HAP-1 (cell line): ENCODE data around the gene HINFP.

Source experiments
- DNase-seq, 2 experiments: peaks; one replicate each; pipeline ENCODE4 v3.0.0-alpha.2; 2016 to 2020; ENCODE audit warnings: low spot score in 2 of 2
- H3K27me3 ChIP-seq: fragments of 250-450 bp; sonication (Bioruptor Pico); 2 replicates; pipeline ENCODE4 v1.5.1; 2020; ENCODE audit warnings: low read depth, mild to moderate bottlenecking, moderate library complexity
- H3K36me3 ChIP-seq: fragments of 250-450 bp; sonication (Bioruptor Pico); replicated peaks from 2 replicates; pipeline ENCODE4 v1.5.1; 2020; ENCODE audit warnings: mild to moderate bottlenecking
- H3K4me1 ChIP-seq: fragments of 250-450 bp; sonication (Bioruptor Pico); 2 replicates; pipeline ENCODE4 v1.5.1; 2020; ENCODE audit warnings: mild to moderate bottlenecking
- H3K4me3 ChIP-seq: fragments of 250-450 bp; sonication (Bioruptor Pico); 2 replicates; pipeline ENCODE4 v1.5.1; 2020; ENCODE audit warnings: mild to moderate bottlenecking, moderate library complexity
- H3K9me3 ChIP-seq: fragments of 250-450 bp; sonication (Bioruptor Pico); 2 replicates; pipeline ENCODE4 v1.5.1; 2020; ENCODE audit warnings: mild to moderate bottlenecking, moderate library complexity
- in situ Hi-C: fragments of 300-500 bp; cut with MboI; formaldehyde crosslinking; loops from 3 replicates; pipeline ENCODE4 v1.14.3; 2020; ENCODE audit warnings: low sequenced_read_pairs, inconsistent platforms, mixed read lengths

The HINFP gene

DNA sequence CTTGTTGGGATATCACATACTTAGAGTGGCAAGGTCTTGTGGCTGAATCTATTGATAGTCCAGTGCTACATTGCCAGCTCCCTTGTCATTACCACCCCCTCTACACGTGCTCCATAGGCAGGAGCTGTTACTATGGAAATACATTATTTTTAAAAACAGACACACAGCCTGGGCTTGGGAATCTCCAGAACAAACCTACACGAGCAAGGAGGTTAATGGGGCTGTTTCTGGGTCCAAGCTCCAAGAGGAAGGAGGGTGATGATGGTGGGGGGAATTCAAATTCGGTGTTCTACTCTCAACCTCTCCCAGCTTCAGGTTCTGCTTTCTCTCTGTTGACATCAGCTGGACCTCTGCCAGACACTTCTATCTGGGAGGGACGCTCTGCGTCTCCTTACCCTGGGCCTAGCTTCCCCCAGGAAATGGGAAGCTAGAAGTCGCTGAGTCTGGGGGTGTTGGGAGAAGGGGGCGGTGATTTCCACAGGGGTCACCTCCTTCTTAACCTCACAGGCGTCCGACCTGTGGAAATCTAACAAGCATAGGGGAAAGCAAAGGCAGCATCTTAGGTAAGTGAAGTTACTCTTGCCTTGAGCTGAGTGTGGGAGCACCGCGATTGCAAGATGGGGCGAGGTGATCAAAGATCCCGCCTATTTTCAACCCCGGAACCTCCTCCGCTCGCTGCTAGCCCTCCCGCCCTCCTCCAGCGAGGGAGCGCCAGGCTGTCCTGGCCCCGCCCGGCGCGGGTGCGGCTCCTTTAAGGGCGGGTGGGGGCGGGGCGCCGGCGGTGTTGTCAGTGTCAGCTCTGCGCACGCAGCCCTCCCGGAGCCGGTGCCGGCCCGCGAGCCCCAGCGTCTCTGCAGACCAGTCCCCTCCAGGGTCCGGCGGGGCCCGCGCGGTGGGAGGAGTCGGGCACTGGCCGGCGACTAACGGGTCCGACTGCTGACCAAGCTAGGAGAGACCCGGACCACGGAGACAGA, 14.5 kb upstream of the HINFP start, which contains the start of gene C2CD2L:
TSS of gene C2CD2L (plus strand) at position 781 of the 974 bp plus-strand sequence. CDS start 398 bp downstream, outside the sequence.
- in situ Hi-C loops: no loop called here
- Histone ChIP-seq H3K4me3 (peak within 1 kb of the TSS; percentile 73), H3K9me3 (no peaks in the 10 kb centered on the region), H3K4me1 (peaks cover 21% of the 10 kb centered on the region), H3K36me3 (peaks cover 8% of the 10 kb centered on the region), H3K27me3 (no peaks in the 10 kb centered on the region)
- peak; percentile 91 to 92 for DNase-seq

DNA sequence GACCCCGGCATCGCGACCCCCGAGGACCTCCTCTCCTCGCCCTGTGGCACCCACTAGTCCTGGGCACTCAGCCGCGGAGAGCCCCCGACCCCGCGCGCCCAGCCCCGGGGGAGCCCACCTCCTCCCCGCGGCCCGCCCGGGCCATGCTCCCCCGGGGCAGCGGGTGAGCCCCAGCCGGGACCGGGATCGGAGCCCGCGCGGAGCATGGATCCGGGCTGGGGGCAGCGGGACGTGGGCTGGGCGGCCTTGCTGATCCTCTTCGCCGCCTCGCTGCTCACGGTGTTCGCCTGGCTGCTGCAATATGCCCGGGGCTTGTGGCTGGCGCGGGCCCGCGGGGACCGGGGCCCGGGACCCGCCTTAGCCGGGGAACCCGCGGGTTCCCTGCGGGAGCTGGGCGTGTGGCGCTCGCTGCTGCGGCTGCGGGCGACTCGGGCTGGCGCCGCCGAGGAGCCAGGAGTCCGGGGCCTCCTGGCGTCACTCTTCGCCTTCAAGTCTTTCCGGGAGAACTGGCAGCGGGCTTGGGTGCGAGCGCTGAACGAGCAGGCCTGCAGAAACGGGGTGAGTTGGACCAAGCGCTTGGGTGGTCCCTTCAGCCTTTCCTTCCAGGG, 13.7 kb upstream of the HINFP start:
- Histone ChIP-seq H3K27me3 (no peaks in the 10 kb centered on the region), H3K36me3 (peaks cover 12% of the 10 kb centered on the region), H3K4me1 (peaks cover 21% of the 10 kb centered on the region), H3K4me3 (peak overlapping the region; percentile 73), H3K9me3 (no peaks in the 10 kb centered on the region)
- DNase-seq: no peak
- in situ Hi-C loops: no loop called here

DNA sequence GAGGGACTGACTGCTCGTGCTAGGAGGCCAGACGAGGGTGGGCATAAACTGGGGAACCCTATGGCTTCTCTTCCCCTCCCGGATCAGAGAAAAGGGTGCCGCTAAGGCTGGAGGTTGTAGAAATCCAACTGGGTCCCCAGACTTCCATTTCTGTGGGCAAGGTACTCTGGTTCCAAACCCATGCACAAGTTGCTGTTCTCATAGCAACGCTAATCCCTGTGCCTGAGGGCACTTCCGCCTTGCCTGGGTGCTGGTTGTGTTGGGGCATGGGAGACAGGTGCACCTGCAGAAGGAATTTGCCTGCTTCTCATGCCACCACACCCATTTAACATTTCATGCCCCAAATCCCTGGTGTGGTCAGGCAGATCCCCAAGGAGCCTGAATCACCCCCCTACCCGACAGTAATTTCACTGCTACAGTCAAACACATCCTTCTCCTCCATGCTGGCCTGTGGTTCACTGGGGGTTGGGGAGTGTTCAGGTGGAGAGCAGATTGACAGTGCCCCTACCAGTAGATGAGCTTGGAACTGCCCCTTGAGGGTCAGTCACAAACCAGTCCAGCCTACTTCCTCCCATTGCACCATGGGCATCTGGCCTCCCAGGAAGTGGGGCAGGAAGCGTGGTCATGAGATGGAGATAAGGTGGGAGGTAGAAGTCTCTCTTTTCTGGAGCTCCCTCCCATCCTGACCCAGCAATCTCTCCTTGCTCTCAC, 13.1 kb upstream of the HINFP start:
- Histone ChIP-seq H3K4me1 (peaks cover 16% of the 10 kb centered on the region), H3K27me3 (no peaks in the 10 kb centered on the region), H3K4me3 (peak overlapping the region; percentile 73), H3K9me3 (no peaks in the 10 kb centered on the region), H3K36me3 (peaks cover 14% of the 10 kb centered on the region)
- in situ Hi-C loops: no loop called here
- peak; percentile 65 to 84 for DNase-seq

DNA sequence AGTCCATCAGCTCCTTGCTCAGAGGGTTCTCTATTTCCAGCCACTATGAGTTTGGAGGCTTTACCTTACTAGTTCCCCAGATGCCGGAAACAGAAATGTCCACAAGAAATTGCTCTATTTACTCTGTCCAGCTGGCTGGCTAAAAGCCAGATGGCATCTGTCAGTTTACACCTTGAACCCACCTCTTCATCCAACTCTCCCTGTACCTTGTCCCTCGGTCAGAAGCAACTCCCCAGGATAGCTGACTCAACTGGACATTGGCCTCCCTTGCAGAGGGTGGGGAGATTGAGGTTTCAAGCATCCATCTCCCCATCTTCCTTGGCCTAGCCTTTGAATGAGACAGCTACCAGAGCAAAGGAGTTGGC, 12.5 kb upstream of the HINFP start:
- in situ Hi-C loops: no loop called here
- DNase-seq: no peak

DNA sequence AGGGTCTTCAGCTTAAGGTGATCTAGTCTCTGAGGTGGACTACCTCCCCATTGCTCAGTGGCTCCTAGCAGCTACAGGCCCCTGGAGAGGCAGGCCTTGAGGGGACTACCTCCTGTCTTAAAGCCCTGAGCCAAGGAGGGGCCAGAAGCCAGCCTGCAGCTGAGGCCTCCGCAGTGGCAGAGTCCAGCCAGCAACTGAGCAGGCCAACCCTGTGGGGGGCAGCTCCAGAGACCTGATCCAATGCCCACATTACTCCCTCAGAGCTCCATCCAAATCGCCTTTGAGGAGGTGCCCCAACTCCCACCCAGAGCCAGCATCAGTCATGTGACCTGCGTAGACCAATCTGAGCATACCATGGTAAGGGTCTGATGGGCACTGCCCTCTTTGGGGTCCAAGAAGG, 11.5 kb upstream of the HINFP start:
- Histone ChIP-seq H3K27me3 (no peaks in the 10 kb centered on the region), H3K36me3 (peaks cover 20% of the 10 kb centered on the region), H3K4me1 (peaks cover 16% of the 10 kb centered on the region), H3K9me3 (no peaks in the 10 kb centered on the region), H3K4me3 (no peak overlapping the region)
- no peak for DNase-seq
- in situ Hi-C loops: loop anchor here (5.0 kb wide), 1 partner anchor 52 kb away; no protein-coding TSS in a partner anchor

More for the DNA sequence above, 12.5 kb upstream of the HINFP start:
- Histone ChIP-seq H3K4me3 (no peak overlapping the region; the same call in 1 of the 2 replicates), H3K36me3 (peaks cover 14% of the 10 kb centered on the region), H3K4me1 (peaks cover 16% of the 10 kb centered on the region), H3K27me3 (no peaks in the 10 kb centered on the region), H3K9me3 (no peaks in the 10 kb centered on the region)

DNA sequence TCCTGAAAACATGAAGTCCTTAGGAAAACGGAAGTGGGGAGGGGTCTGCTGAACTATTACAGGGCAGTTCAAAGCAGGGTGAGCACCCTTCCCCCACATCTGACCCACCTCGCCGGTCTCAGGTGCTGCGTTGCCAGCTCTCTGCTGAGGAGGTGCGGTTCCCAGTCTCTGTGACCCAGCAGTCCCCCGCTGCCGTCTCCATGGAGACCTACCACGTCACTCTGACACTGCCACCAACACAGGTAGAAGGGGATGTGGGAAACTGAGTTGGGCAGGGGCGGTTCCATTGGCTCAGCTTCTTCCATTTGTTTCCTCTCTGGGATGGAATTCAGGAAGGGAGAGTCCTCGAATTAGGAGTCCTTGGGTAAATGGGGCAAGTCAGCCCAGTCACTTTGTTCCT, 10.9 kb upstream of the HINFP start:
- no peaks in the 10 kb centered on the region for H3K27me3 ChIP-seq
- DNase-seq: no peak
- peaks cover 23% of the 10 kb centered on the region for H3K36me3 ChIP-seq
- in situ Hi-C loops: loop anchor here (5.0 kb wide), 1 partner anchor 52 kb away; no protein-coding TSS in a partner anchor
- peaks cover 16% of the 10 kb centered on the region for H3K4me1 ChIP-seq
- H3K4me3 ChIP-seq: no peak overlapping the region
- H3K9me3 ChIP-seq: no peaks in the 10 kb centered on the region

DNA sequence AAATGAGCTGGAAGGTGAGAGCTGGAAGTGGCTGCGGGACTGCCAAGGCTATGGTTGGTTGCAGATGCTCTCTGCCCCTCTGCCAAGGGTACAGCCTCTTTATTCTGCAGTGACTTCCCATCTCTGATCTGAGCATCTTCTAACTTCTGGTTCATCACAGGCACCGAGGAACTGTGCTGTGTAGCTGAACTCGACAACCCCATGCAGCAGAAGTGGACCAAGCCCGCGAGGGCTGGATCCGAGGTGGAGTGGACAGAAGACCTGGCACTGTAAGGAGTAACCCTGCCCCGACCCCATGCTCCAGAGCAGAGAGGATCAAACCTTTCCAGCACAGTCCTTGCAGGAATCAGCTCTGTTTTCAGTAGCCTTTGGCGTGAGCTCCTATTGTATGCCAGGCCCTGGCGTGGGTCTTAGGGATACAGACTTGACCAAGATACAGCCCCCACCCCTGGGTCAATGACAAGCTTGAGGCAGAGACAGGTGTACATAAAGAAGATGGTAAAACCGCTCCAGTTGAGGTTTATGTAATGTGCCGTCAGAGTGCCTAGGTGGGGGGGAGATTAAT, 9.9 kb upstream of the HINFP start:
- no peaks in the 10 kb centered on the region for H3K27me3 ChIP-seq
- peaks cover 13% of the 10 kb centered on the region for H3K4me1 ChIP-seq
- in situ Hi-C loops: loop anchor here (5.0 kb wide), 1 partner anchor 51 kb away; no protein-coding TSS in a partner anchor
- H3K36me3 ChIP-seq: peaks cover 25% of the 10 kb centered on the region
- no peak for DNase-seq
- no peak overlapping the region for H3K4me3 ChIP-seq
- no peaks in the 10 kb centered on the region for H3K9me3 ChIP-seq

DNA sequence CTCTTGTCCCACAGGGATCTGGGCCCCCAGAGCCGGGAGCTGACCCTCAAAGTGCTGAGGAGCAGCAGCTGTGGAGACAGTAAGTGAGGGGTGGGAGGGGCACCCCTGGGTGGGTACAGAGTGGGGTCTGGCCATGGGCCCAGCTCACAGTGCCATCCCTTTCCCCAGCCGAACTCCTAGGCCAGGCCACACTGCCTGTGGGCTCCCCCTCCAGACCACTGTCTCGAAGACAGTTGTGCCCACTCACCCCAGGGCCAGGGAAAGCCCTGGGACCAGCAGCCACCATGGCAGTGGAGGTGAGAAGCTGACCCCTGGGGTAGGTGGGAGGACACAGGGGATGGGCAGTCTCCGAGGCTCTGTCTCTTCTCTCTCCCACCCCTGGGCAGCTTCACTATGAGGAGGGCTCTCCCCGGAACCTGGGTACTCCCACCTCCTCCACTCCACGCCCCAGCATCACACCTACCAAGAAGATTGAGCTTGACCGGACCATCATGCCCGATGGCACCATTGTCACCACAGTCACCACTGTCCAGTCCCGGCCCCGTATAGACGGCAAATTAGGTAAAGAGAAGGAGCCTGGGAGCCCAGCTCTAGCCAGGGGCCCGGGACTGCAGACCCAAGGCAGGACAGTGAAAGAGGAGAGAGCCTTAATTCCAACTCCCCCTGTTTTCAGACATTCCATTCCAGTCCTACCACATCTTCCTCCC, 8.9 kb upstream of the HINFP start:
- no peak overlapping the region for H3K4me3 ChIP-seq
- in situ Hi-C loops: loop anchor here (5.0 kb wide), 1 partner anchor 50 kb away; no protein-coding TSS in a partner anchor
- no peaks in the 10 kb centered on the region for H3K27me3 ChIP-seq
- no peak for DNase-seq
- peaks cover 25% of the 10 kb centered on the region for H3K36me3 ChIP-seq
- peaks cover 7% of the 10 kb centered on the region for H3K4me1 ChIP-seq
- H3K9me3 ChIP-seq: no peaks in the 10 kb centered on the region

DNA sequence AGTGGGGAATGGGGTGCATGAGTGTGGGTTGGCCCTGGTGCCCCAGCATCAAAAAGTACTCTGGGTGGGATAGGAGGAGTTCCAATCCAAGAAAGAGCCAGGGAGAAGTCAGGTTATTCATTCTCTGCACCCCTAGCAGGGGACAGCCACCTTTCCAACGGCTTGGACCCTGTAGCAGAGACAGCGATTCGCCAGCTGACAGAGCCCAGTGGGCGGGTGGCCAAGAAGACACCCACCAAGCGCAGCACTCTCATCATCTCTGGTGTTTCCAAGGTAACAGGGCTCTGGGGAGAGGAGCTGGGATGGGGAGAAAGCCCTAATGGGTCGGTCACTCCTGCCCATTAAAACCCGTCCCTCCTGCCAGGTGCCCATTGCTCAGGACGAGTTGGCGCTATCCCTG, 7.7 kb upstream of the HINFP start:
- Histone ChIP-seq H3K9me3 (no peaks in the 10 kb centered on the region), H3K4me1 (peaks cover 2% of the 10 kb centered on the region), H3K27me3 (no peaks in the 10 kb centered on the region), H3K4me3 (no peak overlapping the region), H3K36me3 (peaks cover 25% of the 10 kb centered on the region)
- DNase-seq: no peak
- in situ Hi-C loops: loop anchor here (5.0 kb wide), 1 partner anchor 49 kb away; no protein-coding TSS in a partner anchor

DNA sequence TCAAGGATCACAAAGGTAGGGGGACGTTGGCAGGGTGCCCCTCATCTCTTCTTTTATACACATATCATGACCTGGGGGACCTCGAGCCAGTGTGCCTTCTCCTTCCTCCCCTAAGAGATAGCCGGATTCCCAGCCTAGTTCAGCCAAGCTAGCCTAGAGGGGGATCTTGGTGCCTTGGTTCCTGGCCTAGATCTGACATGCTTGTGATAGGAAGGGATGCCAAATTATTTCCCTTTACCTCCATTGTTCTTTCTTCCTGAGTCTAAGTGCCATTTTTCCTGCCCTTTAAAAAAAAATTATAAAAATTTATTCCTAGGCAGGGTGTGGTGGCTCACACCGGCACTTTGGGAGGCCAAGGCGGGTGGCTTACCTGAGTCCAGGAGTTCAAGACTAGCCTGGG, 7.0 kb upstream of the HINFP start:
- Histone ChIP-seq H3K27me3 (no peaks in the 10 kb centered on the region), H3K4me3 (no peak overlapping the region), H3K36me3 (peaks cover 25% of the 10 kb centered on the region), H3K4me1 (no peaks in the 10 kb centered on the region), H3K9me3 (no peaks in the 10 kb centered on the region)
- DNase-seq: no peak
- in situ Hi-C loops: loop anchor here (5.0 kb wide), 1 partner anchor 48 kb away; no protein-coding TSS in a partner anchor

DNA sequence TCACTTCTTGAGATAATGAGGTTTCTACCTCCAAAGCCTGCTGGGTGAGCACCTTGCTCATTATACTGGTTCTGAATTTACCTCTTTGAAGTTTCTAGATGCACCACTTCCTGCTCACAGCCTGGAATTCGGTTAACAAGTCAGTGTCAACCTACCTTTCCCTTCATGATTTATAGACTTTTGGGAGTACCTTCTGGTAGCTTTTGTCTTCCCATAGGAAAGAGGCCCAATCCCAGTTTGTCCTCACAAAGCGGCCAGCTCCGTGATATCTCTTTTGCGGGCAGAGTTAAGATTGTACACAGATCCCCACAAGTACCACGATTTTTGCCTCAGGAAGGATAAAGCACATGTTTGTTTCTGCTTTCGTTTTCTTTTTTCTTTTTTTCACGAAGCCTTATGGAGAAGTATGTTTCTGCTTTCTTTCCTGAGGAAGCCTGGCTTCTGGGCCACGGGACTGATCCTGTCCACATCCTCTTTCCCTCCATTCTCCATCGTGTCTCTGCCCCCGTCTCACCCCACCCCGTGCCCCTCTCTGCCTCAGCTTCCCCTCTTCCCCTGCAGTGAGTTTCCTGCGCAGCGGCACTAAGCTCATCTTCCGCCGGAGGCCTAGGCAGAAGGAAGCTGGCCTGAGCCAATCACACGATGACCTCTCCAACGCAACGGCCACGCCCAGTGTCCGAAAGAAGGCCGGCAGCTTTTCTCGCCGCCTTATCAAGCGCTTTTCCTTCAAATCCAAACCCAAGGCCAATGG, 5.7 kb upstream of the HINFP start:
- no peak for DNase-seq
- H3K36me3 ChIP-seq: peaks cover 25% of the 10 kb centered on the region
- H3K9me3 ChIP-seq: no peaks in the 10 kb centered on the region
- no peaks in the 10 kb centered on the region for H3K27me3 ChIP-seq
- H3K4me1 ChIP-seq: peaks cover 5% of the 10 kb centered on the region
- no peak overlapping the region for H3K4me3 ChIP-seq
- in situ Hi-C loops: no loop called here

DNA sequence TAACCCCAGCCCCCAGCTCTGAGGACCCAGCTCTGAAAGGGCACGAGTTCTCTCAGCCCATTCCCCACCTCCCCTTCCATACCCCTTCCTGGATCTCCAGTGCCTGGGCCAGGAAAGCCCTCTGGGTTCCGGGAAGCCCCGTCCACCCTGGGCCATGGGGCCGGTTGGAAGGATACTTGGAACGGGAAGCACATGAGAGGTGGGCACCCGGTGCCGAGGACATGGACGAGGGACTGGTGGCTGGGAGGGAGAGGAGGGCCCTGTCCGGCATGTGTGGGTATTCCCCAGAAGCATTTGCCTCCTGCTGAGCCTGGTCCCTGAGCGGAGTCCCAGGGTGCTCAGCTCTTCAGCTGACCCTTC, 5.2 kb upstream of the HINFP start:
- H3K27me3 ChIP-seq: no peaks in the 10 kb centered on the region
- H3K4me1 ChIP-seq: peaks cover 9% of the 10 kb centered on the region
- peaks cover 24% of the 10 kb centered on the region for H3K36me3 ChIP-seq
- no peaks in the 10 kb centered on the region for H3K9me3 ChIP-seq
- no peak for DNase-seq
- in situ Hi-C loops: no loop called here
- no peak overlapping the region for H3K4me3 ChIP-seq
